Kidney (tissue), 14 donors: ENCODE data around the gene C1orf35. TPM values are rescaled to one million over a fixed set of nuclear protein-coding genes. Genes with fewer than 3 reads are reported as not detected.

Experiments used
- DNase-seq, 5 donors: peaks; one replicate each; pipeline ENCODE4 v3.0.0-alpha.2; 2013 to 2020
- FAIRE-seq: peaks from 2 replicates; lab custom pipeline; 2012; peaks lifted over from hg19 to GRCh38; lab: Jason Lieb, UNC
- H3K27ac ChIP-seq, 2 donors: one replicate each; pipeline ENCODE4 v1.7.0; 2013; ENCODE audit warnings: low read depth in 2 of 2, low read length in 2 of 2, inconsistent platforms in 1 of 2
- H3K27me3 ChIP-seq: one replicate; pipeline ENCODE4 v1.7.1; 2013; ENCODE audit warnings: low read length, inconsistent platforms; ENCODE audit not compliant: control insufficient read depth, insufficient read depth
- H3K36me3 ChIP-seq, 3 donors: one replicate each; pipeline versions ENCODE4 v1.7.0 to v1.7.1; 2013; ENCODE audit warnings: low read length in 3 of 3, control low read depth in 1 of 3, inconsistent platforms in 1 of 3; ENCODE audit not compliant: insufficient read depth in 3 of 3, control insufficient read depth in 2 of 3
- H3K4me1 ChIP-seq, 3 donors: one replicate each; pipeline versions ENCODE4 v1.7.0 to v1.7.1; 2013; ENCODE audit warnings: low read length in 3 of 3, inconsistent platforms in 1 of 3, low read depth in 1 of 3; ENCODE audit not compliant: control insufficient read depth in 2 of 3, insufficient read depth in 2 of 3
- H3K4me3 ChIP-seq, 3 donors: one replicate each; pipeline versions ENCODE4 v1.7.0 to v1.8.1; 2013; ENCODE audit warnings: low read length in 3 of 3, control low read depth in 1 of 3, inconsistent platforms in 1 of 3
- H3K9ac ChIP-seq, 3 donors: one replicate each; pipeline versions ENCODE4 v1.7.0 to v1.7.1; 2013; ENCODE audit warnings: low read length in 3 of 3, control low read depth in 1 of 3, inconsistent platforms in 1 of 3
- H3K9me3 ChIP-seq, 3 donors: one replicate each; pipeline versions ENCODE4 v1.7.0 to v1.7.1; 2013; ENCODE audit warnings: low read length in 3 of 3, control low read depth in 1 of 3, inconsistent platforms in 1 of 3; ENCODE audit not compliant: control insufficient read depth in 2 of 3, insufficient read depth in 1 of 3
- CTCF ChIP-seq: IDR thresholded peaks from 3 replicates; pipeline ENCODE4 v1.5.1; 2012; ENCODE audit warnings: mild to moderate bottlenecking, moderate library complexity, borderline replicate concordance; ENCODE audit not compliant: insufficient read depth; ENCODE audit errors: extremely low read depth
- intact Hi-C: fragments of 100-400 bp; cut with DNase I; formaldehyde crosslinking; loops from one replicate; pipeline ENCODE4 v1.11.1; 2022
- polyA plus RNA-seq: library from polyadenylated mRNA; stranded (reverse); fragments of 350-450 nt; fragmentation: Illumina TruSeq; extraction: RNeasy Lipid Tissue Mini Kit (QIAGEN cat#74804); gene quantifications from one replicate; pipeline ENCODE4 v1.2.3, GENCODE V29; 2014; ENCODE audit warnings: low read depth, low replicate concordance; ENCODE audit not compliant: insufficient read depth
- total RNA-seq: library from RNA; stranded (reverse); fragmentation: NEBNext Ultra II Directional; extraction: Animal tissue kit (Norgen Biotek cat#: 25700); gene quantifications from one replicate; pipeline ENCODE4 v1.2.1, GENCODE V29; 2021
- donor health status: control.
- donor health status: control.
- donor health status: control.
- donor health status: control.
- donor health status: control.
- donor health status: DM: yes; HTN: yes; CAD: no.
- donor health status: Normal renal cell carcinoma (clear cell type).

Gene C1orf35
- total and polyA plus RNA-seq, 2 donors from 2014 or later, result 17.4 to 17.6 TPM

GRCh38 chr1:228125185-228125584 is 22.1 kb upstream of the C1orf35 start:
- Histone ChIP-seq H3K9me3 (no peaks in the 10 kb centered on the region), H3K36me3 (no peaks in the 10 kb centered on the region), H3K4me3 (no peak overlapping the region), H3K9ac (no peak overlapping the region), H3K27me3 (no peaks in the 10 kb centered on the region), H3K4me1 (no peaks in the 10 kb centered on the region), H3K27ac (no peak overlapping the region)
- intact Hi-C loops, result no loop called here
- no peak for TF ChIP-seq CTCF
- DNase-seq (no peak), FAIRE-seq (no peak)

DNA sequence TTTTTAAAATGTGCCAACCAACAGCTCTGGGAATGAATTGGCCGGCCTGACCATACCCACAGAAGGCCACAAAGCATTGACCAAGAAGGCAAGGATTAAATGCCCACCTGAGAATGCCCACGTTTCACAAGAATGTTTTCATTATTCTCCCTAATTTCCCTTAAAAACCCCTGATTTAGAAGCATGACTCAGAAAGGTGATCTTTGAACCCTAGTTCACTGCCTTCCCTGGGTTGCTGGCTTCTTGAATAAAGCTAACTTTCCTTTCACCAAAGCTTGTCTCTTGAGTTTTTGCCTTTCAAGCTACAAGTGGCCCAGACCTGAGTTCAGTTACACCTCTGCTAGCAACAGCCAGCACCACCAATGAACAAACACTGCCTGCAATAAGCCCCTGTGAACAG is 20.4 kb upstream of the C1orf35 start:
- Histone ChIP-seq H3K27me3 (no peaks in the 10 kb centered on the region), H3K4me3 (no peak overlapping the region), H3K27ac (no peak overlapping the region), H3K9me3 (no peaks in the 10 kb centered on the region), H3K36me3 (no peaks in the 10 kb centered on the region), H3K4me1 (no peaks in the 10 kb centered on the region), H3K9ac (no peak overlapping the region)
- DNase-seq (no peak), FAIRE-seq (no peak)
- intact Hi-C loops, result no loop called here
- no peak for TF ChIP-seq CTCF

DNA sequence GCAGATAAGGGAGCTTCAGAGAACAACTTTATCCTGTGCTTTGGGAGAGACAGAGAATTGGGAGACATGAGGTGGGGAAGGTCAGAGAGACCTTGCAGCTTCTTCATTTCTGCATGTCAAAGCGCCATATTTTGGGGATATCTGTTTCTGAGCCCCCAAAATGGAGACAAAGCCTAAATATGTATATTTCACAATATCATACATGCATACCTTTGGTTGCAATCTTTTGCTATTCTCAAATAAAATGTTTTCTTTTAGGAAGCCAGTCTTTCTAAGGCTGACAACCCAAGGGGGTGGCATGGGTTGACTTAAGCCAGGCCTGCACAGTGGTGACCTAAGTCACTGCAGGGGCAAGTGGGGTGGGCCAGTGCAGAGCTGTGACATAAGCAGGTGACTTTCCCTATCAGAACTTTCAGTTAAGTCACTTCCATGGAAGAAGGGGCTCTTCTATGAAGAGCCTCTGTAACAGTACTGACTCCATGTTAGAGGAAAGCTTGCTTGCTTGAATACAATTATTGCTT is 19.9 kb upstream of the C1orf35 start:
- TF ChIP-seq CTCF, result no peak
- H3K9me3 ChIP-seq, result no peaks in the 10 kb centered on the region
- H3K9ac ChIP-seq, result no peak overlapping the region
- intact Hi-C loops, result no loop called here
- H3K36me3 ChIP-seq, result no peaks in the 10 kb centered on the region
- no peaks in the 10 kb centered on the region for H3K27me3 ChIP-seq
- H3K27ac ChIP-seq, result no peak overlapping the region
- FAIRE-seq (no peak), DNase-seq (no peak)
- H3K4me1 ChIP-seq, result no peaks in the 10 kb centered on the region
- H3K4me3 ChIP-seq, result no peak overlapping the region
